Right renal cortex interstitium (tissue), 3 donors: ENCODE measurements around the gene CNTFR. TPM values are rescaled to one million over a fixed set of nuclear protein-coding genes. Genes with fewer than 3 reads are reported as not detected.

Experiments used
- DNase-seq, 3 donors: peaks; one replicate each; pipeline ENCODE4 v3.0.0-alpha.2; 2013; ENCODE audit warnings: low read depth in 3 of 3, low spot score in 2 of 3
- polyA plus RNA-seq, 3 donors: library from polyadenylated mRNA; unstranded; fragments of 120-200 nt; gene quantifications; one replicate each; pipeline ENCODE4 v1.2.1, GENCODE V29; 2013; ENCODE audit not compliant: insufficient read length in 3 of 3

The CNTFR gene
- polyA plus RNA-seq, 3 donors: 34.5 to 36.0 (median 35.6) TPM

- no peak for DNase-seq
These were observed 31.9 kb downstream of the CNTFR start for GRCh38 chr9:34557426-34558321.

GRCh38 chr9:34556949-34557348 is 32.6 kb downstream of the CNTFR start:
- no peak for DNase-seq

- DNase-seq: no peak
These were observed 33.5 kb downstream of the CNTFR start for GRCh38 chr9:34555936-34556525.

- no peak for DNase-seq
These were observed 34.0 kb downstream of the CNTFR start for GRCh38 chr9:34555500-34555899.

- no peak for DNase-seq
These were observed 34.5 kb downstream of the CNTFR start for GRCh38 chr9:34555002-34555348.

- DNase-seq: no peak
These were observed 35.1 kb downstream of the CNTFR start for GRCh38 chr9:34554211-34555001.

GRCh38 chr9:34553511-34554021 is 36.0 kb downstream of the CNTFR start:
- no peak for DNase-seq

GRCh38 chr9:34552986-34553385 is 36.5 kb downstream of the CNTFR start:
- DNase-seq: no peak

- DNase-seq: no peak
These were observed 36.9 kb downstream of the CNTFR start for GRCh38 chr9:34552606-34552981.

- no peak for DNase-seq
These were observed 37.5 kb downstream of the CNTFR start for GRCh38 chr9:34551751-34552605.

GRCh38 chr9:34550681-34551270 is 38.7 kb downstream of the CNTFR start:
- DNase-seq: no peak

- no peak for DNase-seq
These were observed 39.4 kb downstream of the CNTFR start for GRCh38 chr9:34550016-34550680.

- DNase-seq: no peak
These were observed 40.2 kb downstream of the CNTFR start for GRCh38 chr9:34549407-34549732.

GRCh38 chr9:34547960-34548611 is 41.4 kb downstream of the CNTFR start:
- no peak for DNase-seq

- DNase-seq: no peak
These were observed 42.4 kb downstream of the CNTFR start for GRCh38 chr9:34546834-34547827.

GRCh38 chr9:34546102-34546833 is 43.3 kb downstream of the CNTFR start:
- DNase-seq: no peak

- no peak for DNase-seq
These were observed 44.0 kb downstream of the CNTFR start for GRCh38 chr9:34545497-34545896.
